Panc1 (cell line): Measurements from ENCODE around the gene DIS3L2. TPM values are rescaled to one million over a fixed set of nuclear protein-coding genes. Genes with fewer than 3 reads are reported as not detected.

Experiments used
- ATAC-seq: fragments of 200-7000 bp; cut with Tn5 transposase; 2 replicates; pipeline ENCODE4 v1.9.1; 2020; ENCODE audit warnings: mild to moderate bottlenecking, moderate library complexity
- BruUV-seq: library from RNA; stranded (reverse); fragments of 400-500 nt; replicated peaks from 2 replicates; lab custom pipeline; 2021; lab: Mats Ljungman, UMichigan
- CTCF ChIA-PET: fragments of 300-600 bp; sonication (Branson Sonifier 250); formaldehyde crosslinking; loops from one replicate; lab custom pipeline; 2022; ENCODE audit warnings: antibody characterized with exemption; lab: Charles Lee
- POLR2A ChIA-PET: fragments of 300-600 bp; sonication (Branson Sonifier 250); formaldehyde crosslinking; loops from one replicate; lab custom pipeline; 2022; ENCODE audit warnings: antibody characterized with exemption; lab: Charles Lee
- DNase-seq: peaks from one replicate; pipeline ENCODE4 v3.0.0-alpha.2; 2010; ENCODE audit warnings: low read depth, low spot score
- H3K27ac ChIP-seq: 2 replicates; pipeline ENCODE4 v1.5.1; 2011; ENCODE audit warnings: mild to moderate bottlenecking, low read length, inconsistent platforms
- H3K27me3 ChIP-seq: fragments of 200-500 bp; sonication (Bioruptor generic); 2 replicates; pipeline ENCODE4 v1.6.0; 2014; ENCODE audit warnings: low read length, inconsistent platforms; ENCODE audit not compliant: control insufficient read depth, insufficient read depth
- H3K36me3 ChIP-seq: fragments of 200-500 bp; sonication (Bioruptor generic); 2 replicates; pipeline ENCODE4 v1.5.1; 2014; ENCODE audit warnings: inconsistent platforms, mild to moderate bottlenecking, low read length, moderate library complexity; ENCODE audit not compliant: control insufficient read depth, insufficient read depth
- H3K4me1 ChIP-seq: 2 replicates; pipeline ENCODE4 v1.5.1; 2011; ENCODE audit warnings: inconsistent platforms, mild to moderate bottlenecking, low read length, moderate library complexity; ENCODE audit not compliant: control insufficient read depth, insufficient read depth
- H3K4me3 ChIP-seq, 2 experiments: 2 replicates each; pipeline ENCODE4 v1.5.1; 2011 to 2012; ENCODE audit warnings: low read depth in 2 of 2, low read length in 2 of 2, mild to moderate bottlenecking in 2 of 2, inconsistent platforms in 1 of 2, moderate library complexity in 1 of 2
- H3K9me3 ChIP-seq: fragments of 200-500 bp; sonication (Bioruptor generic); 2 replicates; pipeline ENCODE4 v1.5.1; 2014; ENCODE audit warnings: low read depth, mild to moderate bottlenecking, inconsistent platforms, low read length, moderate library complexity; ENCODE audit not compliant: control insufficient read depth, insufficient read depth
- POLR2AphosphoS5 ChIP-seq: IDR thresholded peaks from 2 replicates; pipeline ENCODE4 v1.6.1; 2012; ENCODE audit warnings: mild to moderate bottlenecking, low read depth, low read length, moderate library complexity
- SIN3A ChIP-seq: IDR thresholded peaks from 2 replicates; pipeline ENCODE4 v1.6.1; 2012; ENCODE audit warnings: low read depth, mild to moderate bottlenecking, low read length, moderate library complexity, borderline replicate concordance; ENCODE audit not compliant: insufficient read depth
- TCF7L2 ChIP-seq: IDR thresholded peaks from 2 replicates; pipeline ENCODE4 v1.6.1; 2011; ENCODE audit warnings: mild to moderate bottlenecking, low read depth, low read length, inconsistent platforms
- in situ Hi-C: cut with HindIII; loops from 2 replicates; pipeline ENCODE4 v1.10.0; 2016; ENCODE audit warnings: low sequenced_read_pairs, low pct_unique_long_range_greater_than_20kb
- intact Hi-C: fragments of 100-400 bp; cut with micrococcal nuclease; formaldehyde crosslinking; loops from one replicate; pipeline ENCODE4 v1.10.0; 2022; ENCODE audit not compliant: unreplicated experiment
- total RNA-seq: library from RNA; stranded (reverse); gene quantifications from one replicate; pipeline ENCODE4 v1.2.1, GENCODE V29; 2021; ENCODE audit not compliant: unreplicated experiment
- TF ChIP-seq, protein P1 (sequence below), 2 experiments: IDR thresholded peaks; 2 replicates each; pipeline ENCODE4 v1.6.1; 2011 to 2012; ENCODE audit warnings: low read depth in 2 of 2, control low read depth in 1 of 2, low read length in 1 of 2, mild to moderate bottlenecking in 1 of 2, moderate library complexity in 1 of 2; ENCODE audit not compliant: insufficient read depth in 1 of 2
- TF ChIP-seq, protein P2 (sequence below): fragments of 450-650 bp; IDR thresholded peaks from 2 replicates; pipeline ENCODE4 v1.5.1; 2017; ENCODE audit warnings: mild to moderate bottlenecking

The DIS3L2 gene
- total RNA-seq, 1 experiment from 2014 or later, result 28.1 TPM

DNA sequence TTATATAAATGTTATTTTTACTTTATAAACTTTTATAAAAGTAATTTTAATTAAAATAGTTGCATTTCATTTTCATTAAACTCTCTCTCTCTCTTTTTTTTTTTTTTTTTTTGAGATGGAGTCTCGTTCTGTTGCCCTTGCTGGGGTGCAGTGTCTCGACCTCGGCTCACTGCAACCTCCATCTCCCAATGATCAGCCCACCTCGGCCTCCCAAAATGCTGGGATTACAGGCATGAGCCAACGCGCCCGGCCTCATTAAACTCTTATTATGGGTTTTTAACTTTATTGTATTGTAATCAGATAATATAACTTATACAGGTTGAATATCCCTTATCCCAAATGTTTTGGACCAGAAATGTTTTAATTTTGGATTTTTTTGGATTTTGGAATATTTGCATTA lies 24.5 kb upstream of the DIS3L2 start:
- no peak for DNase-seq
- H3K4me3 ChIP-seq, result no peak overlapping the region
- ChIA-PET POLR2A (no interaction called here), CTCF (no interaction called here)
- BruUV-seq, result no TSS peak
- TF ChIP-seq POLR2AphosphoS5 (no peak), TCF7L2 (no peak), SIN3A (no peak)
- TF ChIP-seq, protein P1, sequence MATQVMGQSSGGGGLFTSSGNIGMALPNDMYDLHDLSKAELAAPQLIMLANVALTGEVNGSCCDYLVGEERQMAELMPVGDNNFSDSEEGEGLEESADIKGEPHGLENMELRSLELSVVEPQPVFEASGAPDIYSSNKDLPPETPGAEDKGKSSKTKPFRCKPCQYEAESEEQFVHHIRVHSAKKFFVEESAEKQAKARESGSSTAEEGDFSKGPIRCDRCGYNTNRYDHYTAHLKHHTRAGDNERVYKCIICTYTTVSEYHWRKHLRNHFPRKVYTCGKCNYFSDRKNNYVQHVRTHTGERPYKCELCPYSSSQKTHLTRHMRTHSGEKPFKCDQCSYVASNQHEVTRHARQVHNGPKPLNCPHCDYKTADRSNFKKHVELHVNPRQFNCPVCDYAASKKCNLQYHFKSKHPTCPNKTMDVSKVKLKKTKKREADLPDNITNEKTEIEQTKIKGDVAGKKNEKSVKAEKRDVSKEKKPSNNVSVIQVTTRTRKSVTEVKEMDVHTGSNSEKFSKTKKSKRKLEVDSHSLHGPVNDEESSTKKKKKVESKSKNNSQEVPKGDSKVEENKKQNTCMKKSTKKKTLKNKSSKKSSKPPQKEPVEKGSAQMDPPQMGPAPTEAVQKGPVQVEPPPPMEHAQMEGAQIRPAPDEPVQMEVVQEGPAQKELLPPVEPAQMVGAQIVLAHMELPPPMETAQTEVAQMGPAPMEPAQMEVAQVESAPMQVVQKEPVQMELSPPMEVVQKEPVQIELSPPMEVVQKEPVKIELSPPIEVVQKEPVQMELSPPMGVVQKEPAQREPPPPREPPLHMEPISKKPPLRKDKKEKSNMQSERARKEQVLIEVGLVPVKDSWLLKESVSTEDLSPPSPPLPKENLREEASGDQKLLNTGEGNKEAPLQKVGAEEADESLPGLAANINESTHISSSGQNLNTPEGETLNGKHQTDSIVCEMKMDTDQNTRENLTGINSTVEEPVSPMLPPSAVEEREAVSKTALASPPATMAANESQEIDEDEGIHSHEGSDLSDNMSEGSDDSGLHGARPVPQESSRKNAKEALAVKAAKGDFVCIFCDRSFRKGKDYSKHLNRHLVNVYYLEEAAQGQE (IDR thresholded peaks at IDR 0.05; ENCODE audit: insufficient read depth in 1 of 2, low read depth in 2 of 2, low read length in 1 of 2), result no peak
- TF ChIP-seq, protein P2, sequence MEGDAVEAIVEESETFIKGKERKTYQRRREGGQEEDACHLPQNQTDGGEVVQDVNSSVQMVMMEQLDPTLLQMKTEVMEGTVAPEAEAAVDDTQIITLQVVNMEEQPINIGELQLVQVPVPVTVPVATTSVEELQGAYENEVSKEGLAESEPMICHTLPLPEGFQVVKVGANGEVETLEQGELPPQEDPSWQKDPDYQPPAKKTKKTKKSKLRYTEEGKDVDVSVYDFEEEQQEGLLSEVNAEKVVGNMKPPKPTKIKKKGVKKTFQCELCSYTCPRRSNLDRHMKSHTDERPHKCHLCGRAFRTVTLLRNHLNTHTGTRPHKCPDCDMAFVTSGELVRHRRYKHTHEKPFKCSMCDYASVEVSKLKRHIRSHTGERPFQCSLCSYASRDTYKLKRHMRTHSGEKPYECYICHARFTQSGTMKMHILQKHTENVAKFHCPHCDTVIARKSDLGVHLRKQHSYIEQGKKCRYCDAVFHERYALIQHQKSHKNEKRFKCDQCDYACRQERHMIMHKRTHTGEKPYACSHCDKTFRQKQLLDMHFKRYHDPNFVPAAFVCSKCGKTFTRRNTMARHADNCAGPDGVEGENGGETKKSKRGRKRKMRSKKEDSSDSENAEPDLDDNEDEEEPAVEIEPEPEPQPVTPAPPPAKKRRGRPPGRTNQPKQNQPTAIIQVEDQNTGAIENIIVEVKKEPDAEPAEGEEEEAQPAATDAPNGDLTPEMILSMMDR, result no peak
- no peaks in the 10 kb centered on the region for H3K9me3 ChIP-seq
- H3K36me3 ChIP-seq, result no peaks in the 10 kb centered on the region
- in situ Hi-C loops, result no loop called here
- ATAC-seq, result no peak
- H3K4me1 ChIP-seq, result no peaks in the 10 kb centered on the region
- H3K27ac ChIP-seq, result no peak overlapping the region
- no peaks in the 10 kb centered on the region for H3K27me3 ChIP-seq
- intact Hi-C loops, result no loop called here

DNA sequence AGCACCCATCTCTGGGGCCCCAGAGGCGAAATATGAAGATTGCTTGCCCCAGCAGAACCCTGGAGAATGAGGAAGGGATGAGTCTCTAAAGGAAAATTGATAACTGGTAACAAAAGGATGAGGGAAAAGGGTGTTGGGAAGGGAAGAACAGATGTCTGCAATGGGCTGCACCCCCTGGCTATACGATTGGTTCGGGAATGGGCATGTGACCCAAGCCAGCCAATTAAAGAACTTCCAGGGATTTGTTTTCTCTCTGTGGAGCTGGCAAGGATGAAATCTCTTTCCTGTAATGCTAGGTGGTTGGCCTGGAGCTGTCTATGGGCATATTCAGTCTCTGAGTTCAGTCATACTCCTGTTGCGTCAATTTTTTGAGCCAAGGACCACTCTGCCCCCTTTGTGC lies 22.5 kb upstream of the DIS3L2 start:
- ChIA-PET CTCF (no interaction called here), POLR2A (no interaction called here)
- no TSS peak for BruUV-seq
- no peak for TF ChIP-seq TCF7L2
- TF ChIP-seq, protein P1 (IDR thresholded peaks at IDR 0.05; ENCODE audit: insufficient read depth in 1 of 2, low read depth in 2 of 2, low read length in 1 of 2), result no peak
- no peak for TF ChIP-seq POLR2AphosphoS5
- TF ChIP-seq, protein P2, result no peak
- TF ChIP-seq SIN3A, result no peak
- ATAC-seq (no peak), DNase-seq (no peak)
- no peaks in the 10 kb centered on the region for H3K4me1 ChIP-seq
- H3K27me3 ChIP-seq, result 0 out of 2 replicates have a peak, but pooled peaks cover 2% of the 10 kb centered on the region
- no peak overlapping the region for H3K4me3 ChIP-seq
- intact Hi-C loops (no loop called here), in situ Hi-C loops (no loop called here)
- H3K9me3 ChIP-seq, result no peaks in the 10 kb centered on the region
- H3K27ac ChIP-seq, result no peak overlapping the region
- H3K36me3 ChIP-seq, result no peaks in the 10 kb centered on the region
